Fibroblast of the conjunctiva (primary cell): ENCODE results near the gene HNMT.

Source experiments
- DNase-seq: peaks from one replicate; pipeline ENCODE4 v3.0.0-alpha.2; 2010; ENCODE audit warnings: low read depth

Gene HNMT

GRCh38 chr2:138058427-138058826, 94.2 kb downstream of the HNMT start:
- DNase-seq, result no peak

- DNase-seq, result no peak
Observed at GRCh38 chr2:138059487-138060300, 95.4 kb downstream of the HNMT start.

GRCh38 chr2:138060301-138060635, 96.0 kb downstream of the HNMT start:
- DNase-seq, result peak; percentile 29

- DNase-seq, result no peak
Observed at GRCh38 chr2:138061961-138062360, 97.7 kb downstream of the HNMT start.

GRCh38 chr2:138063181-138063580, 98.9 kb downstream of the HNMT start:
- no peak for DNase-seq
